Stomach (tissue), 4 donors: ENCODE measurements around the gene MYO5A.

Experiments
- EP300 ChIP-seq: sonication (generic); formaldehyde crosslinking; IDR thresholded peaks from one replicate; pipeline ENCODE4 v1.6.1; 2017; ENCODE audit warnings: antibody characterized with exemption
- POLR2A ChIP-seq, 4 donors: fragments of 450-650 bp; IDR thresholded peaks; one replicate each; pipeline ENCODE4 v1.6.1; 2016; ENCODE audit warnings: antibody characterized with exemption in 4 of 4, control low read depth in 2 of 4, mild to moderate bottlenecking in 1 of 4, moderate library complexity in 1 of 4
- POLR2AphosphoS5 ChIP-seq, 3 donors: sonication (generic); formaldehyde crosslinking; IDR thresholded peaks; one replicate each; pipeline ENCODE4 v1.6.1; 2016; ENCODE audit warnings: antibody characterized with exemption in 3 of 3
- TF ChIP-seq, protein P1 (sequence below), 7 experiments: fragments of 450-650 bp in 4 of 7; fragments of 200-600 bp in 3 of 7; sonication (generic) in 3 of 7; IDR thresholded peaks; one replicate each; pipeline ENCODE4 v1.5.1; 2016 to 2019; ENCODE audit warnings: antibody characterized with exemption in 7 of 7, control low read depth in 2 of 7, mild to moderate bottlenecking in 1 of 7

DNA sequence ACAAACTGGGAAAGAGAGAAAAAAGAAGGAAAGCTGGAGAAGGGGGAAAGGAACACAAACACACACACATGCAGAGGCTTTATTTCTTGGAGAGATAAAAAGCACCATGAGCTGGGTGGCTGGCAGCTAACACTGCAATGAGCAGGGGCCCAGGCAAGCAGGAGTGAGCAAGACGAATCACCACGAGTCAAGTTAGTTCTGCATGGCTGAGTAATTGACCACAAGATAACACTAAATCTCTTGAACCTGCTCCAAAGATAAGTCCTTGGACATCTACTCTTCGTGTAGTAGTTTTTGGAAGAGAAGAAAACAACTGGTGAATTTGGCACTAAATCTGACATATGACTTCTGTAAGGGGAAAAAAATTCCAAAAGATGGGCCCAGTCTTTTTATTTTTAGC is 100.9 kb downstream of the MYO5A start:
- TF ChIP-seq, protein P1, sequence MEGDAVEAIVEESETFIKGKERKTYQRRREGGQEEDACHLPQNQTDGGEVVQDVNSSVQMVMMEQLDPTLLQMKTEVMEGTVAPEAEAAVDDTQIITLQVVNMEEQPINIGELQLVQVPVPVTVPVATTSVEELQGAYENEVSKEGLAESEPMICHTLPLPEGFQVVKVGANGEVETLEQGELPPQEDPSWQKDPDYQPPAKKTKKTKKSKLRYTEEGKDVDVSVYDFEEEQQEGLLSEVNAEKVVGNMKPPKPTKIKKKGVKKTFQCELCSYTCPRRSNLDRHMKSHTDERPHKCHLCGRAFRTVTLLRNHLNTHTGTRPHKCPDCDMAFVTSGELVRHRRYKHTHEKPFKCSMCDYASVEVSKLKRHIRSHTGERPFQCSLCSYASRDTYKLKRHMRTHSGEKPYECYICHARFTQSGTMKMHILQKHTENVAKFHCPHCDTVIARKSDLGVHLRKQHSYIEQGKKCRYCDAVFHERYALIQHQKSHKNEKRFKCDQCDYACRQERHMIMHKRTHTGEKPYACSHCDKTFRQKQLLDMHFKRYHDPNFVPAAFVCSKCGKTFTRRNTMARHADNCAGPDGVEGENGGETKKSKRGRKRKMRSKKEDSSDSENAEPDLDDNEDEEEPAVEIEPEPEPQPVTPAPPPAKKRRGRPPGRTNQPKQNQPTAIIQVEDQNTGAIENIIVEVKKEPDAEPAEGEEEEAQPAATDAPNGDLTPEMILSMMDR (IDR thresholded peaks at IDR 0.05) = no peak
- TF ChIP-seq POLR2AphosphoS5 (IDR thresholded peaks at IDR 0.05) (no peak), POLR2A (IDR thresholded peaks at IDR 0.05) (no peak), EP300 (no peak)
